Fibroblast of lung (primary cell): ENCODE results near the gene CCDC154. TPM values are rescaled to one million over a fixed set of nuclear protein-coding genes. Genes with fewer than 3 reads are reported as not detected.

Source experiments
- DNase-seq, 2 donors: peaks; one replicate each; pipeline versions ENCODE4 v3.0.0 to v3.0.0-alpha.2; 2010; ENCODE audit warnings: low read depth in 2 of 2
- H2AFZ ChIP-seq: 2 replicates; pipeline ENCODE4 v1.5.1; 2012; ENCODE audit warnings: low read length, control low read depth, inconsistent platforms
- H3K27ac ChIP-seq: 2 replicates; pipeline ENCODE4 v1.5.1; 2011; ENCODE audit warnings: low read length, control low read depth; ENCODE audit not compliant: insufficient read depth
- H3K27me3 ChIP-seq: 2 replicates; pipeline ENCODE4 v1.5.1; 2011; ENCODE audit warnings: mild to moderate bottlenecking, low read length; ENCODE audit not compliant: control insufficient read depth, insufficient read depth
- H3K36me3 ChIP-seq: 2 replicates; pipeline ENCODE4 v1.5.1; 2011; ENCODE audit warnings: low read length; ENCODE audit not compliant: control insufficient read depth, insufficient read depth
- H3K4me1 ChIP-seq: 2 replicates; pipeline ENCODE4 v1.5.1; 2011; ENCODE audit warnings: low read length; ENCODE audit not compliant: control insufficient read depth, insufficient read depth; ENCODE audit errors: extremely low read depth
- H3K4me2 ChIP-seq: 2 replicates; pipeline ENCODE4 v1.5.1; 2011; ENCODE audit warnings: low read length, control low read depth; ENCODE audit not compliant: insufficient read depth; ENCODE audit errors: extremely low read depth
- H3K4me3 ChIP-seq, 4 experiments: fragments of 200-600 bp in 1 of 4; sonication (generic) in 1 of 4; replicated peaks in 1 of 4; 2 replicates each; pipeline ENCODE4 v1.5.1; 2011 to 2016; ENCODE audit warnings: low read length in 4 of 4, low read depth in 3 of 4, mild to moderate bottlenecking in 3 of 4, control low read depth in 2 of 4, inconsistent platforms in 1 of 4, mixed read lengths in 1 of 4; ENCODE audit not compliant: insufficient read depth in 1 of 4; ENCODE audit errors: control extremely low read depth in 1 of 4
- H3K79me2 ChIP-seq: 2 replicates; pipeline ENCODE4 v1.5.1; 2012; ENCODE audit warnings: mild to moderate bottlenecking, low read length, inconsistent platforms; ENCODE audit not compliant: control insufficient read depth, insufficient read depth
- H3K9ac ChIP-seq: 2 replicates; pipeline ENCODE4 v1.5.1; 2011; ENCODE audit warnings: mild to moderate bottlenecking, low read length, control low read depth; ENCODE audit not compliant: insufficient read depth
- H3K9me3 ChIP-seq: 2 replicates; pipeline ENCODE4 v1.5.1; 2012; ENCODE audit warnings: low read depth, low read length; ENCODE audit not compliant: control insufficient read depth, insufficient read depth
- H4K20me1 ChIP-seq: 2 replicates; pipeline ENCODE4 v1.5.1; 2011; ENCODE audit warnings: low read length; ENCODE audit not compliant: control insufficient read depth, insufficient read depth; ENCODE audit errors: extremely low read depth
- EZH2 ChIP-seq: IDR thresholded peaks from 2 replicates; pipeline ENCODE4 v1.5.1; 2012; ENCODE audit warnings: low read length, control low read depth, mild to moderate bottlenecking; ENCODE audit errors: missing control alignments
- polyA plus RNA-seq, 2 donors: library from polyadenylated mRNA; depleted of rRNA in 1 of 2; stranded (reverse) in 1 of 2; unstranded in 1 of 2; fragments of >200 nt; gene quantifications; 2 replicates each; pipeline ENCODE4 v1.2.1, GENCODE V29; 2011 to 2012; ENCODE audit warnings: missing spikeins in 1 of 2
- total RNA-seq: library from RNA; depleted of rRNA; stranded (reverse); fragments of >200 nt; gene quantifications from 2 replicates; pipeline ENCODE4 v1.2.1, GENCODE V29; 2014
- TF ChIP-seq, protein P1 (sequence below), 2 donors: IDR thresholded peaks in 1 of 2; conservative IDR thresholded peaks in 1 of 2; 1 replicate in 1 of 2; 2 replicates in 1 of 2; pipeline ENCODE4 v1.5.1; 2011 to 2012; ENCODE audit warnings: low read length in 2 of 2, control low read depth in 1 of 2, inconsistent platforms in 1 of 2, low read depth in 1 of 2, mild to moderate bottlenecking in 1 of 2

The CCDC154 gene
- total and polyA plus RNA-seq, 2 donors (not counting 1 experiment from before 2014, with no cell fraction given) = 0.02 to 0.50 TPM

DNA sequence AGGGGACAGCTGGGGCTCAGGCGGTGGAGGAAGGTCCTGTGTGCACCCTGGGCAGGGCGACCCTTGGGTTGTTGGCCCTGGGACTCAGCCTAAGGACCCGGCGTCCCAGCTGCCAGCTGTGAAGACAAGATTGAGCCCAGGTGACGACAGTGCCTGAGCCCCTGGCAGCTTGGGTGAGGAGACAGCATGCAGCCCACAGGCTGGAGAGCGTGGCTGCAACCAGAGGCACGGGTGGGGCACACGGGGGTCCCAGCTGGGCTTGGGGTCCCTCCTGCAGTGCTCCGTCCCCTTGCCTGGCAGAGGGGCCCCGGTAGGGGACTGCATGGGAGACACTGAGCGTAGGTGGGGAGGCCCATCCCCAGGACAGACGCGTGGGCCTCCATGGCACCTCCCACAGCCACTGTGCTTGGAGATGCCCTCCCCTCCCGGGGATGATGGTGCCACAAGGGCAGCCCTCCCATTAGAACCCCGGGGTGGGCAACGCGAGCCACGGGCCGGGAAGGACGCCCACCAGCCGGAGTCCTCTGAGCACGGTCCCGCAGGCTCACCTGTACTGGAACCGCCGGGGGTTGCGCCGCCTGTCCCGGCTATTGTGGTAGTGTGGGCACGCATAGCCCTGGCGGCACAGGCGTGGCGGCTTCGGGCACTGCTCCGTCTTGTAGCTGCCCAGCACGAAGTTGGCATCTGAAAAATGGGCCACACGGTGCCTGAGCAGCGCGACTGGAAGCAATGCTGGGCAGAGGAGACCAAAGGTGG, 45.4 kb downstream of the CCDC154 start:
- no peak for DNase-seq
- Histone ChIP-seq H3K27ac (no peak overlapping the region), H3K36me3 (peaks cover 3% of the 10 kb centered on the region), H2AFZ (no peak overlapping the region), H3K9me3 (no peaks in the 10 kb centered on the region), H3K9ac (no peak overlapping the region), H3K4me2 (no peak overlapping the region), H3K27me3 (no peaks in the 10 kb centered on the region), H3K79me2 (no peaks in the 10 kb centered on the region), H3K4me1 (no peaks in the 10 kb centered on the region), H4K20me1 (no peaks in the 10 kb centered on the region), H3K4me3 (no peak overlapping the region)
- TF ChIP-seq, protein P1, sequence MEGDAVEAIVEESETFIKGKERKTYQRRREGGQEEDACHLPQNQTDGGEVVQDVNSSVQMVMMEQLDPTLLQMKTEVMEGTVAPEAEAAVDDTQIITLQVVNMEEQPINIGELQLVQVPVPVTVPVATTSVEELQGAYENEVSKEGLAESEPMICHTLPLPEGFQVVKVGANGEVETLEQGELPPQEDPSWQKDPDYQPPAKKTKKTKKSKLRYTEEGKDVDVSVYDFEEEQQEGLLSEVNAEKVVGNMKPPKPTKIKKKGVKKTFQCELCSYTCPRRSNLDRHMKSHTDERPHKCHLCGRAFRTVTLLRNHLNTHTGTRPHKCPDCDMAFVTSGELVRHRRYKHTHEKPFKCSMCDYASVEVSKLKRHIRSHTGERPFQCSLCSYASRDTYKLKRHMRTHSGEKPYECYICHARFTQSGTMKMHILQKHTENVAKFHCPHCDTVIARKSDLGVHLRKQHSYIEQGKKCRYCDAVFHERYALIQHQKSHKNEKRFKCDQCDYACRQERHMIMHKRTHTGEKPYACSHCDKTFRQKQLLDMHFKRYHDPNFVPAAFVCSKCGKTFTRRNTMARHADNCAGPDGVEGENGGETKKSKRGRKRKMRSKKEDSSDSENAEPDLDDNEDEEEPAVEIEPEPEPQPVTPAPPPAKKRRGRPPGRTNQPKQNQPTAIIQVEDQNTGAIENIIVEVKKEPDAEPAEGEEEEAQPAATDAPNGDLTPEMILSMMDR (conservative IDR thresholded peaks at IDR 0.05 in 1 of 2, IDR thresholded peaks at IDR 0.05 in 1 of 2; ENCODE audit: low read depth in 1 of 2, low read length in 2 of 2) = no peak
- TF ChIP-seq EZH2 = no peak

DNA sequence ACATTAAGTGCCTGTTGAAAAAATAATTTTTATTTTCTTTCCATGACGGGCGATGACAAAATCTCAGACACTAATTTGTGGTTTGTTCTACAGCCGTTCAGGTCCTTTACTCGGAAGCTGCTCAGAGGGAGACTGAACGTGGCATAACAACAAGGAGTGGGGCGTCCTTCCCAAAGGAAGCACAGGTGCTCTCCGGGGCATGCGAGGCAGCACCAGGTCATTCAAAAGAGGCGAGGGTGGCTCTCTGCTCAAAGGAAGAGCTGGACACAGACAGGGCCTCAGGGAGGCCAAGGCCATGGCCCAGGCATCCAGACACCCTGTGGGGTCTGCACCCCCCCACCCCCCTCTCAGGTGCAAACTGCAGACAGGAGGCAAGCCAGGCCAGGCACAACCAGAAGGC, 46.0 kb downstream of the CCDC154 start:
- no peak overlapping the region for H3K27ac ChIP-seq
- no peaks in the 10 kb centered on the region for H3K9me3 ChIP-seq
- peaks cover 3% of the 10 kb centered on the region for H3K36me3 ChIP-seq
- H2AFZ ChIP-seq = no peak overlapping the region
- H3K4me1 ChIP-seq = no peaks in the 10 kb centered on the region
- no peak for TF ChIP-seq EZH2
- TF ChIP-seq, protein P1 (conservative IDR thresholded peaks at IDR 0.05 in 1 of 2, IDR thresholded peaks at IDR 0.05 in 1 of 2; ENCODE audit: low read depth in 1 of 2, low read length in 2 of 2) = no peak
- H3K79me2 ChIP-seq = no peaks in the 10 kb centered on the region
- H4K20me1 ChIP-seq = no peaks in the 10 kb centered on the region
- H3K4me3 ChIP-seq = no peak overlapping the region
- no peak overlapping the region for H3K9ac ChIP-seq
- H3K4me2 ChIP-seq = no peak overlapping the region
- no peaks in the 10 kb centered on the region for H3K27me3 ChIP-seq
- no peak for DNase-seq

DNA sequence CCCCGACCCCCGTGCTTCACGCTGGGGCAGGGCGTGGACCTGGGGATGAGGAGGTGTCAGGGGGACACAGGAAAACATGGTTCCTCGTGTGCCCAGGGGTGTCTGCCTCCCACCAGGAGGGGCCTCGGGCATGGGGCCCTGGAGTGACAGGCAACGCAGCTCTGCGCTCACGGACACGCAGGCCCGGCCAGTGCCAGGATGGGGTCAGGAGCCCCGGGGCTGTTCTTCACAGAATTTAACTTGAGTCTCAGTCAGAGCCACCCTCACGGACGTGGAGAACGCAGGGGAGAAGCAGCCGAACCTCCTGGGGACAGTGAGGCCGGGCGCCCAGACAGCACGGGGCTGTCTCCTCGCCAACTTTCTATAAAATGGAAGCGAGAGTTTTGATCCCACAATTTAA, 46.6 kb downstream of the CCDC154 start:
- TF ChIP-seq, protein P1 (conservative IDR thresholded peaks at IDR 0.05 in 1 of 2, IDR thresholded peaks at IDR 0.05 in 1 of 2; ENCODE audit: low read depth in 1 of 2, low read length in 2 of 2) = no peak
- no peak for TF ChIP-seq EZH2
- Histone ChIP-seq H3K27ac (no peak overlapping the region), H4K20me1 (no peaks in the 10 kb centered on the region), H3K79me2 (no peaks in the 10 kb centered on the region), H3K4me2 (no peak overlapping the region), H3K36me3 (peaks cover 3% of the 10 kb centered on the region), H3K4me1 (no peaks in the 10 kb centered on the region), H3K9ac (no peak overlapping the region), H3K9me3 (no peaks in the 10 kb centered on the region), H3K27me3 (no peaks in the 10 kb centered on the region), H2AFZ (no peak overlapping the region), H3K4me3 (no peak overlapping the region)
- no peak for DNase-seq
